H9 (cell line): ENCODE results near the gene CYP27C1. TPM values are rescaled to one million over a fixed set of nuclear protein-coding genes. Genes with fewer than 3 reads are reported as not detected.

Source experiments
- DNase-seq: peaks from one replicate; pipeline ENCODE4 v3.0.0-alpha.2; 2017
- H2AFZ ChIP-seq: one replicate; pipeline ENCODE4 v1.6.1; 2013; ENCODE audit warnings: mild to moderate bottlenecking, low read length, control low read depth, moderate library complexity
- H2AK5ac ChIP-seq: 2 replicates; pipeline ENCODE4 v1.6.1; 2013; ENCODE audit warnings: low read length, control low read depth, mixed read lengths; ENCODE audit not compliant: insufficient read length
- H2BK120ac ChIP-seq: one replicate; pipeline ENCODE4 v1.6.1; 2013; ENCODE audit warnings: low read depth, mild to moderate bottlenecking, low read length, control low read depth, inconsistent platforms; ENCODE audit not compliant: poor library complexity, severe bottlenecking
- H2BK12ac ChIP-seq: 2 replicates; pipeline ENCODE4 v1.6.1; 2013; ENCODE audit warnings: low read length, control low read depth, mixed read lengths, low read depth; ENCODE audit not compliant: insufficient read length
- H2BK15ac ChIP-seq: 2 replicates; pipeline ENCODE4 v1.6.1; 2013; ENCODE audit warnings: low read depth, low read length, control low read depth
- H2BK20ac ChIP-seq: one replicate; pipeline ENCODE4 v1.6.1; 2013; ENCODE audit warnings: low read depth, mild to moderate bottlenecking, low read length, control low read depth, inconsistent platforms; ENCODE audit not compliant: poor library complexity, severe bottlenecking
- H2BK5ac ChIP-seq: 2 replicates; pipeline ENCODE4 v1.6.1; 2013; ENCODE audit warnings: low read length, control low read depth, mixed read lengths; ENCODE audit not compliant: insufficient read length
- H3K14ac ChIP-seq: 2 replicates; pipeline ENCODE4 v1.6.1; 2013; ENCODE audit warnings: low read length, control low read depth; ENCODE audit not compliant: insufficient read depth
- H3K18ac ChIP-seq: 2 replicates; pipeline ENCODE4 v1.6.1; 2013; ENCODE audit warnings: low read depth, mild to moderate bottlenecking, mixed read lengths, low read length, control low read depth; ENCODE audit not compliant: insufficient read length
- H3K23ac ChIP-seq: 2 replicates; pipeline ENCODE4 v1.6.1; 2013; ENCODE audit warnings: low read length, control low read depth, mixed read lengths, low read depth; ENCODE audit not compliant: insufficient read length
- H3K23me2 ChIP-seq: 2 replicates; pipeline ENCODE4 v1.6.1; 2013; ENCODE audit warnings: low read depth, mild to moderate bottlenecking, mixed read lengths, low read length, control low read depth; ENCODE audit not compliant: insufficient read length, poor library complexity, severe bottlenecking
- H3K27ac ChIP-seq: 2 replicates; pipeline ENCODE4 v1.5.1; 2013; ENCODE audit warnings: low read length, control low read depth, mixed read lengths, low read depth; ENCODE audit not compliant: insufficient read length
- H3K27me3 ChIP-seq: 2 replicates; pipeline ENCODE4 v1.6.1; 2013; ENCODE audit warnings: low read length, control low read depth, inconsistent platforms; ENCODE audit not compliant: insufficient read depth
- H3K4ac ChIP-seq: 2 replicates; pipeline ENCODE4 v1.6.1; 2013; ENCODE audit warnings: low read depth, mild to moderate bottlenecking, control low read depth, inconsistent platforms, low read length, moderate library complexity
- H3K4me1 ChIP-seq: 2 replicates; pipeline ENCODE4 v1.6.1; 2013; ENCODE audit warnings: low read length, control low read depth, inconsistent platforms; ENCODE audit not compliant: insufficient read depth
- H3K4me2 ChIP-seq: 2 replicates; pipeline ENCODE4 v1.6.1; 2013; ENCODE audit warnings: low read length, control low read depth, mixed read lengths; ENCODE audit not compliant: insufficient read length, insufficient read depth
- H3K56ac ChIP-seq: 2 replicates; pipeline ENCODE4 v1.6.1; 2013; ENCODE audit warnings: low read depth, mild to moderate bottlenecking, mixed read lengths, low read length, control low read depth; ENCODE audit not compliant: insufficient read length
- H3K79me1 ChIP-seq: 2 replicates; pipeline ENCODE4 v1.6.1; 2013; ENCODE audit warnings: low read depth, mild to moderate bottlenecking, moderate library complexity, low read length, control low read depth, inconsistent platforms; ENCODE audit not compliant: insufficient read depth, poor library complexity, severe bottlenecking
- H3K79me2 ChIP-seq: 2 replicates; pipeline ENCODE4 v1.6.1; 2013; ENCODE audit warnings: low read length, control low read depth, inconsistent platforms; ENCODE audit not compliant: insufficient read depth
- H3K9ac ChIP-seq: 2 replicates; pipeline ENCODE4 v1.6.1; 2013; ENCODE audit warnings: low read length, control low read depth, mixed read lengths; ENCODE audit not compliant: insufficient read length; ENCODE audit errors: extremely low read depth
- H3K9me3 ChIP-seq: one replicate; pipeline ENCODE4 v1.6.1; 2013; ENCODE audit warnings: low read depth, low read length, inconsistent platforms; ENCODE audit not compliant: control insufficient read depth
- H3T11ph ChIP-seq: one replicate; pipeline ENCODE4 v1.6.1; 2013; ENCODE audit warnings: mild to moderate bottlenecking, low read length, control low read depth, inconsistent platforms
- H4K20me1 ChIP-seq: one replicate; pipeline ENCODE4 v1.6.1; 2013; ENCODE audit not compliant: control insufficient read depth, insufficient read length, insufficient read depth
- H4K5ac ChIP-seq: 2 replicates; pipeline ENCODE4 v1.6.1; 2013; ENCODE audit warnings: low read depth, mild to moderate bottlenecking, mixed read lengths, low read length, control low read depth; ENCODE audit not compliant: insufficient read length
- H4K8ac ChIP-seq: replicated peaks from 2 replicates; pipeline ENCODE4 v1.6.1; 2013; ENCODE audit warnings: low read length, control low read depth, mixed read lengths, low read depth; ENCODE audit not compliant: insufficient read length
- H4K91ac ChIP-seq: 2 replicates; pipeline ENCODE4 v1.6.1; 2013; ENCODE audit warnings: low read depth, mild to moderate bottlenecking, moderate library complexity, mixed read lengths, low read length, control low read depth; ENCODE audit not compliant: insufficient read length
- H3K27ac Mint-ChIP-seq, 3 experiments: 2 replicates in 2 of 3; 3 replicates in 1 of 3; pipeline ENCODE4 v1.8.0; 2020 to 2021; ENCODE audit warnings: mixed read lengths in 3 of 3, mild to moderate bottlenecking in 1 of 3, moderate library complexity in 1 of 3
- H3K27me3 Mint-ChIP-seq: 2 replicates; pipeline ENCODE4 v1.8.0; 2021; ENCODE audit warnings: low read depth, mild to moderate bottlenecking, moderate library complexity, mixed read lengths
- H3K36me3 Mint-ChIP-seq, 3 experiments: 2 replicates in 2 of 3; 3 replicates in 1 of 3; pipeline ENCODE4 v1.8.0; 2020 to 2021; ENCODE audit warnings: low read depth in 3 of 3, mixed read lengths in 3 of 3; ENCODE audit not compliant: insufficient read depth in 1 of 3
- H3K4me1 Mint-ChIP-seq, 2 experiments: 2 replicates each; pipeline ENCODE4 v1.8.0; 2020; ENCODE audit warnings: mixed read lengths in 2 of 2
- H3K4me3 Mint-ChIP-seq, 2 experiments: 2 replicates in 1 of 2; 3 replicates in 1 of 2; pipeline ENCODE4 v1.8.0; 2020 to 2021; ENCODE audit warnings: mild to moderate bottlenecking in 2 of 2, mixed read lengths in 2 of 2, moderate library complexity in 1 of 2
- H3K9me3 Mint-ChIP-seq, 2 experiments: 2 replicates in 1 of 2; 3 replicates in 1 of 2; pipeline ENCODE4 v1.8.0; 2020; ENCODE audit warnings: mild to moderate bottlenecking in 2 of 2, mixed read lengths in 2 of 2, moderate library complexity in 1 of 2
- WGBS: extraction: QIAGEN DNeasy Blood & Tissue Kit; methylation state at CpG from one replicate; pipeline ENCODE4 v1.1.7; 2013; ENCODE audit warnings: missing lambda C conversion rate, low lambda C conversion rate, mixed read lengths; ENCODE audit not compliant: insufficient read length; ENCODE audit errors: extremely low coverage; 5-methylcytosine and 5-hydroxymethylcytosine counted together
- total RNA-seq: library from RNA; stranded (reverse); gene quantifications from 2 replicates; pipeline ENCODE4 v1.2.1, GENCODE V29; 2021
- TF ChIP-seq, protein P1 (sequence below): fragments of 200-600 bp; sonication (generic); conservative IDR thresholded peaks from 3 replicates; pipeline ENCODE4 v1.8.0; 2021; ENCODE audit warnings: antibody characterized with exemption, mild to moderate bottlenecking

The CYP27C1 gene
- total RNA-seq, 1 experiment from 2014 or later, result 2.3 TPM

DNA sequence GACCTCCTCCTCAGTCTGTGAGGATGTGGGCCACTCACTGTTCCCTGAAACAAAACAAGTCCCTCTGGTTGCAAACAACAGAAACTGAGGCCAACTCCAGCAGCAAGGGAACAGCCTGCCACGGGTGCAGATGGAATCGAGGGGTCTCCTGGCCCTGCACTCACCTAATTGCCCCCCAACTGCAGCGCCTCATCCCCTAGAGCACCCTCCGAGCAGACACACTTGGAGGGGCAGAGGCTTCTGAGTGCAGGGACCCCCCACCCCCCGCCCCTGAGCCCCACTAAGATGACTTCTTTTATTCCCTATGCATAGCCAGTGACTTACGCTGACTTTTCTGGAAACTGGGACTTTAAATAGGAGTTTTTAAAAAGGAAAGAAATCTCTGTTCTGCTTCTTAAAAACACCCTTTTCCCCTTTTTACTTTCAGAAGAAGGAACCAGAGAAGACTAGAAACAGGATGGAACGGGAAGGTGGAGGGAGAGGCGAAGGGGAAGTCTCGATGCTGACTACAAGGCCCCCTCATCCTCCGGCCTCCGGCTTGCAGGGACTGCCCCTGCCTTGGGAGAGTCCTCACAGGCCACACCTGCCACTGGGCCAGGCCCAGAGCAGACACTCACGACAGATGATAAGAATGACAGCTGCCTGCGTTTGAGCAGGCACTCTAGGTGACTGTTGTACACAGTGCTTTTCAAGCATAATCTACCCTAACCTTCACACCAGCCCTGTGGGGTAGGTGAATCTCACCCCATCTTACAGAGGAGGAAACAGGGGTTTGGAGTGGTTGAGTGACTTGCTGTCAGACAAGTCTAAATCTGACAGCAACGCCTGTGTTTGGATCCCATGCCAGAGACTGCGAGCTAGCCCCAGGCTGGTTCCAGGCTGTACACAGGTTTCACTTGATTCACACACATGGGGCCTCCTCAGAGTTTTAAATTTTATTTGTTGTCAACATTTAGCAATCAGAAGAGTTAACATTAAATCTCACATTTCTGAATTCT, 85.0 kb downstream of the CYP27C1 start:
- H2BK12ac ChIP-seq, result no peak overlapping the region
- no peak for DNase-seq
- peaks cover 3 to 8% of the 10 kb centered on the region in 2 experiments; a peak in 3 of 5 replicates for H3K9me3 Mint-ChIP-seq
- no peak overlapping the region for H4K8ac ChIP-seq
- WGBS, result no CpG with 5 or more reads among the region's 15 CpGs
- no peak overlapping the region for H3K18ac ChIP-seq
- H2BK5ac ChIP-seq, result no peak overlapping the region
- H4K91ac ChIP-seq, result no peak overlapping the region
- H3K23me2 ChIP-seq, result no peaks in the 10 kb centered on the region
- no peak overlapping the region for H2BK20ac ChIP-seq
- no peak overlapping the region for H3T11ph ChIP-seq
- no peak overlapping the region for H3K14ac ChIP-seq
- TF ChIP-seq, protein P1, sequence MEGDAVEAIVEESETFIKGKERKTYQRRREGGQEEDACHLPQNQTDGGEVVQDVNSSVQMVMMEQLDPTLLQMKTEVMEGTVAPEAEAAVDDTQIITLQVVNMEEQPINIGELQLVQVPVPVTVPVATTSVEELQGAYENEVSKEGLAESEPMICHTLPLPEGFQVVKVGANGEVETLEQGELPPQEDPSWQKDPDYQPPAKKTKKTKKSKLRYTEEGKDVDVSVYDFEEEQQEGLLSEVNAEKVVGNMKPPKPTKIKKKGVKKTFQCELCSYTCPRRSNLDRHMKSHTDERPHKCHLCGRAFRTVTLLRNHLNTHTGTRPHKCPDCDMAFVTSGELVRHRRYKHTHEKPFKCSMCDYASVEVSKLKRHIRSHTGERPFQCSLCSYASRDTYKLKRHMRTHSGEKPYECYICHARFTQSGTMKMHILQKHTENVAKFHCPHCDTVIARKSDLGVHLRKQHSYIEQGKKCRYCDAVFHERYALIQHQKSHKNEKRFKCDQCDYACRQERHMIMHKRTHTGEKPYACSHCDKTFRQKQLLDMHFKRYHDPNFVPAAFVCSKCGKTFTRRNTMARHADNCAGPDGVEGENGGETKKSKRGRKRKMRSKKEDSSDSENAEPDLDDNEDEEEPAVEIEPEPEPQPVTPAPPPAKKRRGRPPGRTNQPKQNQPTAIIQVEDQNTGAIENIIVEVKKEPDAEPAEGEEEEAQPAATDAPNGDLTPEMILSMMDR, result no peak
- H3K4me3 Mint-ChIP-seq, result no peak overlapping the region; a peak in 1 of 5 replicates
- no peaks in the 10 kb centered on the region; a peak in 1 of 7 replicates for H3K36me3 Mint-ChIP-seq
- H3K4ac ChIP-seq, result no peak overlapping the region
- H3K4me1 Mint-ChIP-seq, result no peaks in the 10 kb centered on the region
- no peak overlapping the region for H3K23ac ChIP-seq
- H4K20me1 ChIP-seq, result no peaks in the 10 kb centered on the region
- no peaks in the 10 kb centered on the region for H3K79me1 ChIP-seq
- H2AK5ac ChIP-seq, result no peak overlapping the region
- no peak overlapping the region for H3K27ac ChIP-seq
- H3K56ac ChIP-seq, result no peak overlapping the region
- no peak overlapping the region for H3K9ac ChIP-seq
- H3K27me3 ChIP-seq, result no peaks in the 10 kb centered on the region
- H2AFZ ChIP-seq, result no peak overlapping the region
- H3K79me2 ChIP-seq, result no peaks in the 10 kb centered on the region
- H3K27ac Mint-ChIP-seq, result no peak overlapping the region
- no peak overlapping the region for H3K4me2 ChIP-seq
- peaks cover 3% of the 10 kb centered on the region for H3K27me3 Mint-ChIP-seq
- no peaks in the 10 kb centered on the region for H3K4me1 ChIP-seq
- H3K9me3 ChIP-seq, result no peaks in the 10 kb centered on the region
- H2BK120ac ChIP-seq, result no peak overlapping the region
- no peak overlapping the region for H2BK15ac ChIP-seq
- H4K5ac ChIP-seq, result no peak overlapping the region
